OCI-LY1 (cell line): ENCODE measurements around the gene TEX26.

Source experiments
- H2AFZ ChIP-seq: fragments of 200-600 bp; sonication (generic), shearing (Covaris generic); 2 replicates; pipeline ENCODE4 v1.6.0; 2014; ENCODE audit warnings: antibody characterized with exemption, mild to moderate bottlenecking, low read length
- H3F3A ChIP-seq: fragments of 200-600 bp; sonication (generic), shearing (Covaris generic); 2 replicates; pipeline ENCODE4 v1.6.0; 2014; ENCODE audit warnings: mild to moderate bottlenecking, antibody characterized with exemption, low read length, moderate library complexity; ENCODE audit not compliant: insufficient read depth
- H3K27ac ChIP-seq: fragments of 200-600 bp; sonication (generic); 2 replicates; pipeline ENCODE4 v1.5.1; 2014; ENCODE audit warnings: low read length, mixed run types, mild to moderate bottlenecking, low read depth; ENCODE audit not compliant: poor library complexity, severe bottlenecking
- H3K27me3 ChIP-seq: fragments of 200-600 bp; sonication (generic); 2 replicates; pipeline ENCODE4 v1.6.0; 2014; ENCODE audit warnings: antibody characterized with exemption, mild to moderate bottlenecking, low read length, moderate library complexity; ENCODE audit not compliant: insufficient read depth
- H3K36me3 ChIP-seq: fragments of 200-600 bp; sonication (generic); 2 replicates; pipeline ENCODE4 v1.6.1; 2014; ENCODE audit warnings: mild to moderate bottlenecking, antibody characterized with exemption, low read length, moderate library complexity, mixed read lengths; ENCODE audit not compliant: insufficient read depth
- H3K4me1 ChIP-seq: fragments of 200-600 bp; sonication (generic); 2 replicates; pipeline ENCODE4 v1.5.1; 2014; ENCODE audit warnings: mild to moderate bottlenecking, low read length, moderate library complexity; ENCODE audit not compliant: insufficient read depth, severe bottlenecking
- H3K4me2 ChIP-seq: fragments of 200-600 bp; sonication (generic), shearing (Covaris generic); 2 replicates; pipeline ENCODE4 v1.6.1; 2014; ENCODE audit warnings: low read length
- H3K4me3 ChIP-seq: fragments of 200-600 bp; sonication (generic); 2 replicates; pipeline ENCODE4 v1.5.1; 2014; ENCODE audit warnings: low read length, low read depth, mild to moderate bottlenecking, mixed read lengths; ENCODE audit not compliant: poor library complexity, severe bottlenecking
- H3K79me2 ChIP-seq: fragments of 200-600 bp; shearing (Covaris generic); 2 replicates; pipeline ENCODE4 v1.6.1; 2016; ENCODE audit warnings: mixed run types, low read length, mixed read lengths; ENCODE audit not compliant: insufficient read depth
- H3K9ac ChIP-seq: fragments of 200-600 bp; sonication (generic), shearing (Covaris generic); 2 replicates; pipeline ENCODE4 v1.6.1; 2014; ENCODE audit warnings: mild to moderate bottlenecking, low read length, mixed read lengths
- H3K9me2 ChIP-seq: fragments of 200-600 bp; sonication (generic), shearing (Covaris generic); 2 replicates; pipeline ENCODE4 v1.6.1; 2014; ENCODE audit warnings: low read depth, mild to moderate bottlenecking, low read length, mixed read lengths
- H3K9me3 ChIP-seq: fragments of 200-600 bp; shearing (Covaris generic); 2 replicates; pipeline ENCODE4 v1.6.1; 2014; ENCODE audit warnings: low read length, mixed read lengths
- H4K20me1 ChIP-seq: fragments of 200-600 bp; sonication (generic), shearing (Covaris generic); 2 replicates; pipeline ENCODE4 v1.6.0; 2016; ENCODE audit warnings: mild to moderate bottlenecking, low read length; ENCODE audit not compliant: insufficient read depth
- EZH2 ChIP-seq: fragments of 200-600 bp; sonication (generic), shearing (Covaris generic); IDR thresholded peaks from 2 replicates; pipeline ENCODE4 v1.8.0; 2017; ENCODE audit warnings: borderline replicate concordance, mixed run types, mild to moderate bottlenecking, antibody characterized with exemption, low read length, moderate library complexity, mixed read lengths
- TF ChIP-seq, protein P1 (sequence below): fragments of 200-600 bp; sonication (generic), shearing (Covaris generic); IDR thresholded peaks from 2 replicates; pipeline ENCODE4 v1.5.1; 2017; ENCODE audit warnings: mild to moderate bottlenecking, antibody characterized with exemption, low read length, moderate library complexity, mixed read lengths

Gene TEX26

DNA sequence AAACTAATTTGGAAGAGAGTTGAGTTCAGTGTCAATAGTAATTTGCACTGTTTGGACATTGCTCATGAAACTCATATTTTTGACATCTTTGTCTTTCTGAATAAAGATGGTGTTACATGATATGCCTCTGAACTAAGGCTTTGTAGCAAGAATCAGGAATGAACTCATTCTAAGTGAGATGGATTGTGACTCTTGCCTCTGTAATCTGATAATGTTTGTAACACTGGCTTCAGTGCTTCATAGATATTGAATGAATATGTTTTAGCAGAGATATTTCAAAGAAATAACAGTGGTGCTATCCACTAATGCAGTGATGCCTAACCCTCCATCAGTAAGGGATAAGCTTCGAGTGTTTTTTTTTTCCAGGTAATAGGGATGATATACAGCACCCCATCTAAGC lies 32.9 kb downstream of the TEX26 start:
- Histone ChIP-seq H3K36me3 (no peaks in the 10 kb centered on the region), H3K9me3 (no peaks in the 10 kb centered on the region), H3K27ac (no peak overlapping the region), H3K27me3 (no peaks in the 10 kb centered on the region), H2AFZ (no peak overlapping the region), H3K4me1 (no peaks in the 10 kb centered on the region), H3F3A (no peaks in the 10 kb centered on the region), H3K79me2 (no peaks in the 10 kb centered on the region), H3K4me3 (no peak overlapping the region), H3K9me2 (no peaks in the 10 kb centered on the region), H3K4me2 (no peak overlapping the region), H4K20me1 (no peaks in the 10 kb centered on the region), H3K9ac (no peak overlapping the region)
- TF ChIP-seq, protein P1, sequence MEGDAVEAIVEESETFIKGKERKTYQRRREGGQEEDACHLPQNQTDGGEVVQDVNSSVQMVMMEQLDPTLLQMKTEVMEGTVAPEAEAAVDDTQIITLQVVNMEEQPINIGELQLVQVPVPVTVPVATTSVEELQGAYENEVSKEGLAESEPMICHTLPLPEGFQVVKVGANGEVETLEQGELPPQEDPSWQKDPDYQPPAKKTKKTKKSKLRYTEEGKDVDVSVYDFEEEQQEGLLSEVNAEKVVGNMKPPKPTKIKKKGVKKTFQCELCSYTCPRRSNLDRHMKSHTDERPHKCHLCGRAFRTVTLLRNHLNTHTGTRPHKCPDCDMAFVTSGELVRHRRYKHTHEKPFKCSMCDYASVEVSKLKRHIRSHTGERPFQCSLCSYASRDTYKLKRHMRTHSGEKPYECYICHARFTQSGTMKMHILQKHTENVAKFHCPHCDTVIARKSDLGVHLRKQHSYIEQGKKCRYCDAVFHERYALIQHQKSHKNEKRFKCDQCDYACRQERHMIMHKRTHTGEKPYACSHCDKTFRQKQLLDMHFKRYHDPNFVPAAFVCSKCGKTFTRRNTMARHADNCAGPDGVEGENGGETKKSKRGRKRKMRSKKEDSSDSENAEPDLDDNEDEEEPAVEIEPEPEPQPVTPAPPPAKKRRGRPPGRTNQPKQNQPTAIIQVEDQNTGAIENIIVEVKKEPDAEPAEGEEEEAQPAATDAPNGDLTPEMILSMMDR = no peak
- no peak for TF ChIP-seq EZH2

DNA sequence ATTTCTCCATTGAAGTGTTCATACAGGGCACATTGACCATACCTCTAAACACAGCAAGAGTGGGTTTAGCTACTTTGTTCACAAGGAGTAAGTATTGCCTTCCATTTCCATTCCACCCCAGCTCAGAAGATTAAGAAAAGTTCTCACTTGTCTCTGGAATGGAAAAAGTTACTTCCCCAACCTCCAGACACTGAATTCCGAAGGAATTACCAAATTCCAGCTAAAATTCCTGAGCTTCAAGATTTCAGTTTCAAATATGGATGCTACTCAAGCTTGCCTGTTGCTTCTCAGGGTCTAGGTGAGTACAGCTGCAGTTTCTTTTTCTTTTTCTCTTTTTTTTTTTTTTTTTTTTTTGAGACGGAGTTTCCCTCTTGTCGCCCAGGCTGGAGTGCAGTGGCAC lies 33.6 kb downstream of the TEX26 start:
- H3K27me3 ChIP-seq = no peaks in the 10 kb centered on the region
- H3F3A ChIP-seq = no peaks in the 10 kb centered on the region
- H3K36me3 ChIP-seq = no peaks in the 10 kb centered on the region
- TF ChIP-seq, protein P1 = no peak
- no peak for TF ChIP-seq EZH2
- no peak overlapping the region for H3K4me2 ChIP-seq
- no peak overlapping the region for H2AFZ ChIP-seq
- H3K9me2 ChIP-seq = no peaks in the 10 kb centered on the region
- H3K27ac ChIP-seq = no peak overlapping the region
- no peaks in the 10 kb centered on the region for H3K4me1 ChIP-seq
- H4K20me1 ChIP-seq = no peaks in the 10 kb centered on the region
- no peak overlapping the region for H3K9ac ChIP-seq
- no peaks in the 10 kb centered on the region for H3K79me2 ChIP-seq
- no peak overlapping the region for H3K4me3 ChIP-seq
- no peaks in the 10 kb centered on the region for H3K9me3 ChIP-seq

DNA sequence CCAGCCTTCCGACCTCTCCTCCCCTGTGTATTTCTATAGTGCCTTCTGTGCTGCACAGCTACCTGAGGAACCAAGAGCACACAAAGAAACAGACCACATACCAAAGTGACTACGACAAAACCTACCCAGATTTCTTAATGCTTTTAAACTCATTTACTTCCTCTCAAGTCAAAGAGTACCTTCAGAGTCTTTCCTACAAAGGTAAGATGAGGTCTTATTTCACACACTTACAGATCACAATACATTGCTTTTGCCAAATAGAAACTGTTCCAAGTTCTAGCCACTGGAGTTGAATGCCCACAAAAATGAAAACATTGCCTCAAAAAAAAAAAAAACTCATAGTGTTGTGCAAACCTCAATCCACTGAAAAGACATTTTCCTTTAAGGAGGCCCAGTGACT lies 36.4 kb downstream of the TEX26 start:
- H3K4me3 ChIP-seq = no peak overlapping the region
- no peaks in the 10 kb centered on the region for H3K27me3 ChIP-seq
- H3F3A ChIP-seq = no peaks in the 10 kb centered on the region
- H3K36me3 ChIP-seq = no peaks in the 10 kb centered on the region
- no peaks in the 10 kb centered on the region for H3K9me2 ChIP-seq
- no peaks in the 10 kb centered on the region for H3K9me3 ChIP-seq
- no peaks in the 10 kb centered on the region for H4K20me1 ChIP-seq
- H3K79me2 ChIP-seq = no peaks in the 10 kb centered on the region
- no peaks in the 10 kb centered on the region for H3K4me1 ChIP-seq
- TF ChIP-seq EZH2 = no peak
- TF ChIP-seq, protein P1 = no peak
- no peak overlapping the region for H3K9ac ChIP-seq
- no peak overlapping the region for H3K4me2 ChIP-seq
- H2AFZ ChIP-seq = no peak overlapping the region
- H3K27ac ChIP-seq = no peak overlapping the region
